Spleen (tissue), 11 donors: ENCODE data around the gene PVR. TPM values are rescaled to one million over a fixed set of nuclear protein-coding genes. Genes with fewer than 3 reads are reported as not detected.
"Not testable (repeated sequence)": the region's sequence is repeated elsewhere in the genome, so short reads cannot be mapped to it uniquely, and the experiment has no call there.

Experiments
- DNase-seq: peaks from one replicate; pipeline ENCODE4 v3.0.0-alpha.2; 2020
- H3K27ac ChIP-seq, 8 donors: fragments of 200-600 bp; sonication (generic) in 7 of 8; 1 replicate in 4 of 8; 2 replicates in 4 of 8; pipeline versions ENCODE4 v1.5.0 to v1.8.0; 2016 to 2021; ENCODE audit warnings: inconsistent platforms in 4 of 8, mild to moderate bottlenecking in 4 of 8, moderate library complexity in 1 of 8
- H3K27me3 ChIP-seq, 7 donors: fragments of 200-600 bp; sonication (generic) in 6 of 7; replicated peaks in 1 of 7; 1 replicate in 4 of 7; 2 replicates in 3 of 7; pipeline versions ENCODE4 v1.5.0 to v1.8.0; 2016 to 2021; ENCODE audit warnings: inconsistent platforms in 3 of 7, mild to moderate bottlenecking in 1 of 7
- H3K36me3 ChIP-seq, 6 donors: fragments of 200-600 bp; sonication (generic) in 5 of 6; 1 replicate in 4 of 6; 2 replicates in 2 of 6; pipeline versions ENCODE4 v1.5.0 to v1.8.0; 2016 to 2021; ENCODE audit warnings: inconsistent platforms in 2 of 6
- H3K4me1 ChIP-seq, 6 donors: fragments of 200-600 bp; sonication (generic) in 5 of 6; 1 replicate in 3 of 6; 2 replicates in 3 of 6; pipeline versions ENCODE4 v1.5.0 to v1.8.0; 2016 to 2021; ENCODE audit warnings: inconsistent platforms in 3 of 6
- H3K4me3 ChIP-seq, 8 donors: fragments of 200-600 bp; sonication (generic) in 7 of 8; 1 replicate in 4 of 8; 2 replicates in 4 of 8; pipeline versions ENCODE4 v1.5.0 to v1.8.0; 2016 to 2021; ENCODE audit warnings: inconsistent platforms in 4 of 8, mild to moderate bottlenecking in 4 of 8, moderate library complexity in 2 of 8
- H3K9me3 ChIP-seq, 8 donors: fragments of 200-600 bp; sonication (generic) in 7 of 8; 1 replicate in 4 of 8; 2 replicates in 4 of 8; pipeline versions ENCODE4 v1.5.0 to v1.8.0; 2016 to 2021; ENCODE audit warnings: inconsistent platforms in 4 of 8
- CTCF ChIP-seq, 11 experiments: fragments of 200-600 bp in 7 of 11; fragments of 450-650 bp in 4 of 11; sonication (generic) in 4 of 11; IDR thresholded peaks in 8 of 11; conservative IDR thresholded peaks in 3 of 11; 1 replicate in 7 of 11; 2 replicates in 4 of 11; pipeline versions ENCODE4 v1.4.0 to v1.8.0; 2016 to 2021; ENCODE audit warnings: antibody characterized with exemption in 11 of 11, inconsistent platforms in 4 of 11, mild to moderate bottlenecking in 1 of 11
- POLR2A ChIP-seq, 3 donors: fragments of 450-650 bp; IDR thresholded peaks; one replicate each; pipeline ENCODE4 v1.5.1; 2017; ENCODE audit warnings: antibody characterized with exemption in 3 of 3, mild to moderate bottlenecking in 1 of 3
- POLR2AphosphoS5 ChIP-seq, 3 donors: sonication (generic); formaldehyde crosslinking; IDR thresholded peaks; one replicate each; pipeline ENCODE4 v1.5.1; 2017; ENCODE audit warnings: antibody characterized with exemption in 3 of 3
- WGBS, 5 donors: extraction: QIAGEN DNeasy Blood & Tissue Kit in 3 of 5; methylation state at CpG; one replicate each; pipeline versions ENCODE4 v1.1.5 to v1.1.7; 2013 to 2018; 5-methylcytosine and 5-hydroxymethylcytosine counted together
- intact Hi-C: fragments of 100-400 bp; cut with DNase I; formaldehyde crosslinking; loops from one replicate; pipeline ENCODE4 v1.15.0; 2023; ENCODE audit warnings: low total_unique reads
- polyA plus RNA-seq, 3 donors: library from polyadenylated mRNA; stranded (reverse); fragments of 200-250 nt; gene quantifications; one replicate each; pipeline ENCODE4 v1.2.1, GENCODE V29; 2013
- total RNA-seq, 7 donors: library from RNA; depleted of rRNA in 3 of 7; stranded (reverse); fragments of >200 nt in 3 of 7; fragmentation: NEBNext Ultra II Directional in 4 of 7; extraction: Animal tissue kit (Norgen Biotek cat#: 25700) in 4 of 7; gene quantifications; one replicate each; pipeline versions ENCODE4 v1.1.0 to v1.2.1, GENCODE V29; 2016 to 2021
- donor health status: healthy with polysubstance abuse.
- donor health status: DM: no; HTN: no; CAD: no; lungs with moderate emphysema.
- donor health status: DM: no; HTN: no; CAD: no.
- donor health status: Bipolar disorder and iron deficiency.
- donor health status: healthy.
- donor health status: DM: no; HTN: no; CAD: no.
- donor health status: DM: yes; HTN: yes; CAD: no.

The PVR gene
- total and polyA plus RNA-seq, 10 donors, result 2.0 to 18.4 (median 12.8) TPM

DNA sequence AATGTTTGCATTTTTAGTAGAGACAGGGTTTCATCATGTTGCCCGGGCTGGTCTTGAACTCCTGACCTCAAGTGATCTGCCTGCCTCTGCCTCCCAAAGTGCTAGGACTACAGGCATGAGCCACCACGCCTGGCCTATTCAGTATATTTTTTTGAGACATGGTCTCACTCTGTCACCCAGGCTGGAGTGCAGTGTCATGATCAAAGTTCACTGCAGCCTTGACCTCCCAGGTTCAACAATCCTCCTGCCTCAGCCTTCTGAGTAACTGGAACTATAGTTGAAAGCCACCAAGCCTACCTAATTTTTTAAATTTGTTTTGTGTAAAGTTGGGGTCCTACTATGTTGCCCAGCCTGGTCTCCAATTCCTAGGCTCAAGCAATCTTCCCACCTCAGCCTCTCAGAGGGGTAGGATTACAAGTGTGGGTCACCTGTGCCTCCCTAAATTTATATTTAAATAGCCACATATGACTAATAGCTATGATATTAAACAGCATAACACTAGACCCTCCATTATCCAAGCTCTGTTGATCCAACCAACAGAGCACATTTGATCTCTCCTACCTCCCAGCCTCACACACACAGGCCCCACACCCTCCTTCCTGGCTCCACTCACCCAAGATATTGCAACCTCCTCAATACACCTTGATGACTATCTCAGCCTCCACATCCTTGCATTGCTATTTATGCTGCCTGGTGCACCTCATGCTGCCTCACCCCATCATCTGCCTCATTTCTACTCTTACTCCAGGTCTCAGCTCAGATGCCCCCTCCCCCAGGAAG, 25.5 kb downstream of the PVR start:
- no peaks in the 10 kb centered on the region for H3K4me1 ChIP-seq
- no peak overlapping the region for H3K27ac ChIP-seq
- TF ChIP-seq POLR2AphosphoS5 (IDR thresholded peaks at IDR 0.05), result no peak
- TF ChIP-seq POLR2A (IDR thresholded peaks at IDR 0.05), result no peak
- no peak for TF ChIP-seq CTCF (IDR thresholded peaks at IDR 0.05 in 8 of 11, conservative IDR thresholded peaks at IDR 0.05 in 3 of 11)
- intact Hi-C loops, result no loop called here
- DNase-seq, result no peak
- H3K27me3 ChIP-seq, result no peaks in the 10 kb centered on the region
- H3K36me3 ChIP-seq, result no peaks in the 10 kb centered on the region
- H3K9me3 ChIP-seq, result no peaks in the 10 kb centered on the region
- H3K4me3 ChIP-seq, result no peak overlapping the region
- WGBS, 5 donors, result 82 to 94% (median 85%) methylated on average over 2 of the region's 2 CpGs

GRCh38 chr19:44670027-44670426, 26.3 kb downstream of the PVR start:
- H3K27ac ChIP-seq, H3K36me3 ChIP-seq, H3K4me3 ChIP-seq, H3K9me3 ChIP-seq, intact Hi-C loops, H3K27me3 ChIP-seq, DNase-seq, H3K4me1 ChIP-seq: not testable (repeated sequence)
- WGBS, 5 donors, result 73 to 100% (median 97%) methylated on average over 2 of the region's 2 CpGs

- TF ChIP-seq POLR2AphosphoS5 (IDR thresholded peaks at IDR 0.05) (no peak), POLR2A (IDR thresholded peaks at IDR 0.05) (no peak), CTCF (IDR thresholded peaks at IDR 0.05 in 8 of 11, conservative IDR thresholded peaks at IDR 0.05 in 3 of 11) (no peak)
- intact Hi-C loops, result no loop called here
- no peaks in the 10 kb centered on the region for H3K27me3 ChIP-seq
- no peaks in the 10 kb centered on the region for H3K9me3 ChIP-seq
- no peak for DNase-seq
- H3K36me3 ChIP-seq, result no peaks in the 10 kb centered on the region
- H3K4me3 ChIP-seq, result no peak within 1 kb of the TSS
- no peak within 1 kb of the TSS for H3K27ac ChIP-seq
- WGBS, 5 donors, result 72 to 80% (median 74%) methylated on average over 2 of the region's 2 CpGs
- H3K4me1 ChIP-seq, result no peaks in the 10 kb centered on the region
These were observed 27.7 kb downstream of the PVR start, which contains the start of gene CEACAM19 for GRCh38 chr19:44671400-44671799. Gene CEACAM19 (plus strand): TSS chr19:44671482. CDS start chr19:44671932, 450 bp downstream.

DNA sequence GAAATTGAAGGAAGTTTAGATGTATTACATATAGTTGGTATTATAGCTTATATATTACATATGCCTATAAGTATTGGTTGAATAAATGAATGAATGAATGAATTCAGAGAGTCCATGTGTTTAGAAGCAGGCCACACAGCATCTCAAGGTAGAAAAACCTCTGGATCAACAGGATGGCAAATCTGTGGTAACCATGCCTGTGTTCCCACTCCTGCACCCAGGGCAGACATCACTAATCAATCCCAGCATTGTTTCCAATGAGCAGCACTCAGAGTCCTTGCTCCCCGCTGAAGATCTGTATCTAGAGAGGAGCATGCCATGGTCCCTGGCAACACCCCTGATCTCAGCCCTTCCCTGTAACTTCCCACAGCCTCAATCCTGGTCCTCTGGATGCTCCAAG, 28.5 kb downstream of the PVR start:
- 67 to 91% (median 78%) methylated on average over 1 of the region's 1 CpG for WGBS, 5 donors
- Histone ChIP-seq H3K36me3 (no peaks in the 10 kb centered on the region), H3K9me3 (no peaks in the 10 kb centered on the region), H3K27ac (no peak overlapping the region), H3K27me3 (no peaks in the 10 kb centered on the region), H3K4me1 (peaks cover 0 to 2% (median 0%) of the 10 kb centered on the region in 6 donors), H3K4me3 (no peak overlapping the region)
- DNase-seq, result no peak
- TF ChIP-seq CTCF (IDR thresholded peaks at IDR 0.05 in 8 of 11, conservative IDR thresholded peaks at IDR 0.05 in 3 of 11) (no peak), POLR2A (IDR thresholded peaks at IDR 0.05) (no peak), POLR2AphosphoS5 (IDR thresholded peaks at IDR 0.05) (no peak)
- intact Hi-C loops, result no loop called here
